Left cardiac atrium (tissue), 4 donors: Measurements from ENCODE around the gene MAP2K3. TPM values are rescaled to one million over a fixed set of nuclear protein-coding genes. Genes with fewer than 3 reads are reported as not detected.

Experiments used
- ATAC-seq, 2 donors: fragments of 200-7000 bp; cut with Tn5 transposase; one replicate each; pipeline ENCODE4 v1.9.1; 2020; ENCODE audit warnings: mild to moderate bottlenecking in 2 of 2, moderate library complexity in 2 of 2
- DNase-seq: peaks from one replicate; pipeline ENCODE4 v3.0.0-alpha.2; 2020
- intact Hi-C, 2 donors: fragments of 100-400 bp; cut with DNase I; formaldehyde crosslinking; loops; one replicate each; pipeline versions ENCODE4 v1.14.1 to v1.15.1; 2022 to 2023
- total RNA-seq, 2 donors: library from RNA; stranded (reverse); fragmentation: NEBNext Ultra II Directional; extraction: Animal tissue kit (Norgen Biotek cat#: 25700); gene quantifications; one replicate each; pipeline ENCODE4 v1.2.1, GENCODE V29; 2021
- donor health status: DM: no; HTN: yes; CAD: no.
- donor health status: DM: no; HTN: yes; CAD: no; lungs with severe emphysema.
- donor health status: DM: yes; HTN: yes; CAD: no.
- donor health status: Dilated cardiomyopathy.

The MAP2K3 gene
- total RNA-seq, 2 donors from 2014 or later: 38.9 to 64.7 TPM

- intact Hi-C loops: no loop called here
- no peak for DNase-seq
- ATAC-seq: no peak
Measured at GRCh38 chr17:21354796-21355385, 70.4 kb downstream of the MAP2K3 start.

- DNase-seq (no peak), ATAC-seq (no peak)
- intact Hi-C loops: no loop called here
Measured at GRCh38 chr17:21355586-21355985, 71.1 kb downstream of the MAP2K3 start.

GRCh38 chr17:21356537-21357127 lies 72.1 kb downstream of the MAP2K3 start:
- intact Hi-C loops: no loop called here
- no peak for DNase-seq
- no peak for ATAC-seq

- DNase-seq (no peak), ATAC-seq (no peak)
- intact Hi-C loops: no loop called here
Measured at GRCh38 chr17:21357281-21357680, 72.8 kb downstream of the MAP2K3 start.

- ATAC-seq (peak in 1 of 2 donors; percentile 36), DNase-seq (no peak)
- intact Hi-C loops: no loop called here
Measured at GRCh38 chr17:21357696-21358656, 73.5 kb downstream of the MAP2K3 start.

- intact Hi-C loops: no loop called here
- ATAC-seq: peak; percentile 85 to 89
- DNase-seq: peak; percentile 74
Measured at GRCh38 chr17:21358682-21359482, 74.4 kb downstream of the MAP2K3 start.

GRCh38 chr17:21359483-21359840 lies 75.0 kb downstream of the MAP2K3 start:
- no peak for DNase-seq
- ATAC-seq: no peak
- intact Hi-C loops: no loop called here

GRCh38 chr17:21360048-21360447 lies 75.5 kb downstream of the MAP2K3 start:
- intact Hi-C loops: no loop called here
- DNase-seq: no peak
- ATAC-seq: no peak

GRCh38 chr17:21361020-21361809 lies 76.7 kb downstream of the MAP2K3 start:
- DNase-seq: no peak
- ATAC-seq: no peak
- intact Hi-C loops: no loop called here

GRCh38 chr17:21362331-21362931 lies 77.9 kb downstream of the MAP2K3 start:
- DNase-seq (no peak), ATAC-seq (no peak)
- intact Hi-C loops: no loop called here

GRCh38 chr17:21363776-21364642 lies 79.5 kb downstream of the MAP2K3 start:
- no peak for ATAC-seq
- no peak for DNase-seq
- intact Hi-C loops: no loop called here

Other genes starting within 250 kb of the MAP2K3 start
- 100 to 1,000 TPM; 145 to 152 TPM for gene USP22, start 241.7 kb upstream of the MAP2K3 start, total RNA-seq
- gene DHRS7B, start 157.7 kb upstream of the MAP2K3 start, total RNA-seq: 10 to 100 TPM; 25.2 to 39.6 TPM
- gene TMEM11, start 70.5 kb upstream of the MAP2K3 start, total RNA-seq: 10 to 100 TPM; 26.7 to 27.3 TPM
- gene NATD1, start 31.3 kb upstream of the MAP2K3 start, total RNA-seq: 10 to 100 TPM in 1 of 2 donors, 1 to 10 TPM in 1; 8.6 to 19.4 TPM
- 10 to 100 TPM; 12.0 to 16.5 TPM for gene KCNJ12, start 91.6 kb downstream of the MAP2K3 start, total RNA-seq